HG03342 (cell line): Measurements from ENCODE around the gene RLBP1.

ENCODE experiments used
- ATAC-seq: cut with Tn5 transposase; IDR thresholded peaks from one replicate; pipeline ENCODE4 v1.9.1; 2021; ENCODE audit warnings: mild to moderate bottlenecking, moderate library complexity; ENCODE audit not compliant: unreplicated experiment

The RLBP1 gene

DNA sequence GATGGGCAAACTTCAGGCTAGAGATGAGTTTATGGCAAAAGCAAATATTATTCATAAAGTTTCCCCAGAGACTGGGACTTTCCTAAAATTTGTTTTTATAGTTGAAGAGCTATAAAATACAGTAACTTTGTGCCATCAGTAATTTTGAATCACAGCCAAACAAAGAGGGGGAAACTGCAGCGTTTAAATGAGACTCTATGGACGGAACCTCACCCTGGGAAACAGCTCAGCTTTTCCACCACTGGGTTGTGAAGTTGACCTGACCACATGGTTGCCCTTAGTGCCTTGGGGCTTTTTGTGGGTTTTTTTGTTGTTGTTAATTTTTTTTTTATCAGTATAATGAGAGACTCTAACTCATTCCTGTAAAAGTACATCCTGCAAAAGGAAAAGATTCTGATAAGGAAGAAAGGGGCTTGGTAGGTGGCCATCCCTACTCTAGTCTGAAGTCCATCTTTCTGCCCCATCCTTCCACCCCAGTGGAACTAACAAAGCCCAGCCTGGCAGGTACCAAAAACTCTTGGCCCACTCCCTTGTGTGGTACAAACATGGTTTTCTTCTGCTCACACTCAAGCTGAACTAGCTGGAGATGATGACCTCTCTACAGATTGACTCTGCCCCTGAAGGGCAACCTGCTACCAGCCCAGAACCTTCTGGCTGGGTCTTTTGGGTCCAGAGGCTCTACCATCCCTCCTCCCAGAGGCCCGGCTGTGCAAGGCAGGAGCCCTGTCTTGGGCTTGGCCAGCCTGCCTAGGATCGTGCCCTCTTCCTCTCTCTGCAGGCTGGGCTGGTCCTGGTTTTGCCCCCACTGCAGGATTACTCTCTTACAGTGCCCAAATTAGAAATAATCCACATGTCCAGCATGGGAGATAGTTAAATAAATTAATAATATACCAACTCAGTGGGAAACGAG, 41.2 kb downstream of the RLBP1 start:
- ATAC-seq, result no peak

DNA sequence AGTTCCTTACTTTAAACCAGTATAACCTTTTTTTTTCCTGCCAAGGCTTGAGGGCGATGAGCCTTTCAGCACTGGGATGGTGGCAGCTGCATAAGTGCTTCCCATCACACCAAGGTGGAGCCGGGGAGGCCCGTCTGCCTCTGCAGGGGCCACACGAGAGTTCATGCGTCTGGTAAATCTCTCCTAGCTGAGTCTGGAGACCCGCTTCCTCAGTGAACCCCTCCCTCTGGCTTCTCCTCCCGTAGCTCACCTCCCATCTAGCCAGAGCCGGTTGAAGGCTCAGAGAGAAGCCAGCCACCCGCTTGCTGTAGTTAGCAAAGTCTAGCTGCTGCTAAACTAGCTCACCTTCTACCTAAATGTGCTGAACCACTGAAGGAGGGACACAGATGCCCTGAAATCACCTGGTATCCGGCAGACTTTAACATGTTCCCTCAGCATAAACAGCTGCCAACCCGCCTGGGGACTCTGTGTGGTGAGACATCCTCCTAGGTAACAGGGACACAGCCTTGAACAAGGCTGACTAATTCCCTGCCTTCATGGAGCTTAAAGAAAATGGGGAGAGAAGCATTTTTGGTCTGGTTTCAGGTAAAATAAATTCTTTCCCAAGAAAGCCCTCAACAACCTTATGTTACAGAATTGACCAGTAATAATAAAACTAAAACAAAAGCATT, 42.9 kb downstream of the RLBP1 start:
- ATAC-seq, result no peak

DNA sequence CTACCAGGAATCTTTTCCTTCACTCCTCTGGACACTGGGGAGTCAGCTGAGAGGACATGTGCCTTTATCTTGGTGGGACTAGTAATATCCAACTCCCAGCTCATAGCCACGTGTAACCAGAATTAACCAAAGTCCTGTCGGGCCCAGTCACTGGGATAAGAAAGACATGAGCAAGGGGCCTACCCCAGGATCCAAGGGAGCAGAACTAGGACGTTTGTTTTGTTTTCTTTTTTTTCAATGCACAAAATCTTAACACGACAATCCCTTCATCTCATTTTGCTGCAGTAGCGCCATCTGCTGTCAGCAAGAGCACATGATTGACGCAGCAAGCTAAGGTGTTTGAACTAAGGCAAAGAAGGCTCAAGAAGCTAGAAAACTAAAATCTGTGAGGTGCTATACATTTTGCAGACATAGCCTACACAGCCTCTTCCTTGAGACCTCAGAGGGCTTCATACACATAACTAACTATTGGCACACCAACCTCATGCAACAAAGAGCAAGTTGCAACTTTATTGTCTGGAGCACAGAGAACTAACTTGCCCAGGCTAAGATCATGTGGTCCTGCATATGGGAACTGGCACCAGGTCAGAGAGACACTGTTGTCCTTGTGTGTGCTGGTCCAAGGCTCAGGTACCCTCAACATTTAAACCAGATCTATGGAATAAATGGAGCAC, 43.6 kb downstream of the RLBP1 start:
- no peak for ATAC-seq

DNA sequence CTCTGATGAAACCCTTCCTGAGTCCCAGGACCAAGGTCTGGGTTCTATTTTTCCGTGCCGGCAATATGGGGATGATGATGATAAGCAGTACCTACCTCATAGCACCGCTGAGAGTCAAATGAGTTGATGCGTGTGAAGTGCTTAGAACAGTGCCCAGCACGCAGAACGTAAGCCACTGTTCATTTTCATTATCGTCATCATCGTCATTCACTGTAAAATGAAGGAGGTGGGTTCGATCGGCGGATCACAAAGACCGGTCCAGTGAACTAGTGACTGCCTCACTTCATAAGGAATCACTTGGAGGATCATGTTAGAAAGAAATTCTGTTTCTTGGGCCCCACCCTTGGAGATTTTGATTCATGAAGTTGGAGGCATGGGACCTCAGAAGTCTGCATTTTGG, 44.3 kb downstream of the RLBP1 start:
- no peak for ATAC-seq

DNA sequence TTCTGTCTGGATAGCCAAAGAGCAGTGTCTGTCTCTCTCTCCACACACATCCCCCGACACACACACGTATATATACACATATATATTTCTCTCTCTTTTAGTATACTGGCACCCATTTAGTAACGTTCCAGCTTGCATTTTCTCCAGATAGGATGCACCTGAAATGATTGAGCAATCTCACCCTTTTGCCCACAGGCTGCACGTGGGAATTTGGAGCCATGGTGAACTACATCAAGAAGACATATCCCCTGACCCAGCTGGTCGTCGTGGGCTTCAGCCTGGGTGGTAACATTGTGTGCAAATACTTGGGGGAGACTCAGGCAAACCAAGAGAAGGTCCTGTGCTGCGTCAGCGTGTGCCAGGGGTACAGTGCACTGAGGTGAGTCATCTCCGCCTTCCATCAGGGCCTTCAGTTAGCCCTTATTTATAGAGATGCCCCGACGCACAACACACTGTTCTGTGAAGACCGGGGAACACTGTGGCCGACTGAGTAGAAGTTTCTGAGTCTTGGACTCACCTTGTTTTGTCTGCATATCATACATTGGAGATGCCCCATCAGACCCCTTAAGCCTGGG, 45.7 kb downstream of the RLBP1 start:
- ATAC-seq, result no peak

DNA sequence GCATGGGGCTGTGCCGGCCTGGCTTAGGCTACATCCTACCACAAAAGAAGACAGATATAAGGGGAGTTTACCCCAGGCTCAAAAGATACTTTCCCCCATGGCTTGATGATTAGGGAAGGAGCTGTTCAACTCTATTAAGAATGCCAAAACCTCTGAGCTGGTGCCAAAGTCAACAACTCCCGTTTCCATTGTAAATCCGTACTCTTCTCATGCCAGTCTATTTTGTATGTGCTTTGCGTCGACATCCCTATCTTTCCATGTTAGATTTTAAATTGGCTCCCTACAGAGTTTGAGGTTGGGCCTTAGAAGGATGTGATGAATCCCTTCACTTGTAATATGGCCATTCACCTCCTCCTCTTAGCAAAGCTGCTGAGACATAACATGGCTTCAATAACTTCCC, 46.9 kb downstream of the RLBP1 start:
- no peak for ATAC-seq

DNA sequence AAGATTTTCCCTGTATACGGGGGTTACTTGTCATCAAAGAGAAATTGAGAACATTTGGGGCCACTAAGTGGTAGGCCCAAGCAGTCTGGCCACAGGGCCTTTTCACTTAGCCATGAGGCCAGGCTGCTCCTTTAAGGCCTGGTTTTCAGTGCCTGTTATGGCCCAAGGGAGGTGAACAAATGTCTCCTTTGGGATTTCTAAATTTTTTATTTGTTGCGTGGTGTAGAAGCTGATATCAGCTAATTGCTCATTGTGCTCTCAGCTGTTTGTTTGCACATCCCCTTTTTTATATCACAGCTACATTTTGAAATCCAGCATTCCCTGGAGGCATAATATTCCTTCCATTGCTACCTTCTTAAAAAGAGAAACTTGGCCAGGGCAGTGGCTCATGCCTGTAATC, 48.5 kb downstream of the RLBP1 start:
- ATAC-seq, result no peak

DNA sequence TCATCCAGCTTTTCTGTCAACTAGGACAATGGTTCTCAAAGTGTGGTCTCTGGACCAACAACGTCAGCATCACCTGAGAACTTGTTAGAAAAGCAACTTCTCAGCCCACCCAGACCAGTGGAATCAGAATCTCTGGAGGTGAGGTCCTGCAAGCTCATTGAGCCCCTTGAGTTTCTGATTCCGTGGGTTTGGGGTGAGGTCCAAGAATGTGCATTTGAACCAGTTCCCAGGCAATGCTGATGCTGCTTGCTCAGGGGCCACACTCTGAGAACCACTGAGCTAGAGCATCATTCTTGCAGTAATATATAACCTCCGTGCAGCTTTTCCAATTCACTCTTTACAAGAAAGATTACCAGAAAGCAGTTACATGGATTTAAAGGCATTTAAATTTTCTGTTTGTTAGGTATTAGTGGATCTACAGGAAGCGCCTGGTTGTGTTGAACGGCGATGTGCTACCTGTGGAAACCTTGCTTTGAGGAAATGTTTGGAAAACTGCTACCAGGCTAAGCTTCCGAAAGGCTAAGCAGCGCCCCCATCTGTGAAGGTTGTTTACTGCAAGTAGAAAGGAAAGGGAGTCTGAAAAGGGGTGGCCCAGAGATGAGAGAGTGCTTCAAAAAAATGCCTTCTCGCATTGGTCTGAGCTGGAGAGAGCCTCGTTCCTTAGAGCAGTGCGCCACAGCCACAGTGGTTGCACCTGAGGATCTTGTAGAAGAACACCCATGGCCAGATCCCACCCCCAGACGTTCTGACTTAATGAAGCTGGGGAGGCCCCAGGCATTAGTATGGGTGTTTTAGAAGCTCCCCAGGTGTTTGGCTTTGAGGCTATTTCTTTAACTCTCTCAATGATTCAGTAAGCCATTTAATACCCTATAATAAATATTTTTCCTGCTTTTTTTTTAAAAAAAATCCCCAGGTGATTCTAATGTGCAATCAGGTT, 50.0 kb downstream of the RLBP1 start:
- ATAC-seq, result no peak

DNA sequence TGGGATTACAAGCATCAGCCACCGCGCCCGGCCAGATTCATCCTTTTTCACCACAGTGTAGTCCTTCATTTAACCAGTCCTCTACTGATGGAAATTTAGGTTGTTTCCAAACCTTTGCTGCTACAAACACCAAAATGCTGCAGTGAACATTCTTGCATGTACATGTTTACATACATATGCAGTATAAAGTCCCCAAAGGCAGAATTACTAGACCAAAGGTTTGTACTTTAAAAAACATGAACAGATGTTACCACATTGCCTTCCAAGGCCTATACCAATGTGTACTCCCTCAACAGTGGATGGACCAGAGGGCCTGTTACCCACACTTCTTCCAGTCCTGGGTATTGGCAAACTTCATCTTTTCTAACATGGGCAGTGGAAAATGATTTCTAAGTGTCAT, 51.0 kb downstream of the RLBP1 start:
- no peak for ATAC-seq

DNA sequence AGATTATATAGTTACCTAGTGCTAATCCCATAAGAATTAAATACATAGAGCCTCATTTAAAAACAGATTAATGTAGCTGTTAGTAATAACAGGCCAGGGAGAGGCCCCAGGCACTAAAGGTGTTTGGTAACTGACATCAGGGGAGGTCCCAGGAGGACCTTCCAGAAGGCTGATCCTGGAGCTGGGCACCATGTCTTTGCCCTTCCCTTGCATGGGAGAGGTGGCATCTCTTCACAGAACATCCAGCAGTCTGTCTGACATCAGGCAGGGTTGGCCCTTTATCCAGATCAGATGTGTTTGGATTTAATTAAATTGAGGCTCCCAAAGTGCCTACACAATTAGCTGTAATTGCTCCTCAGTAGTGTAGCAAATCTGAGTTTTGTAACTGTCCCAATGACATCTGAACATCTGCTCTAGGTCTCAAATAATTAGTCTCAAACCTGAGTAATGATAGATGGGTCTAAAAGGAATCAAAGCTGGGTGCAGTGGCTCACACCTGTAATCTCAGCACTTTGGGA, 53.0 kb downstream of the RLBP1 start:
- ATAC-seq, result no peak

DNA sequence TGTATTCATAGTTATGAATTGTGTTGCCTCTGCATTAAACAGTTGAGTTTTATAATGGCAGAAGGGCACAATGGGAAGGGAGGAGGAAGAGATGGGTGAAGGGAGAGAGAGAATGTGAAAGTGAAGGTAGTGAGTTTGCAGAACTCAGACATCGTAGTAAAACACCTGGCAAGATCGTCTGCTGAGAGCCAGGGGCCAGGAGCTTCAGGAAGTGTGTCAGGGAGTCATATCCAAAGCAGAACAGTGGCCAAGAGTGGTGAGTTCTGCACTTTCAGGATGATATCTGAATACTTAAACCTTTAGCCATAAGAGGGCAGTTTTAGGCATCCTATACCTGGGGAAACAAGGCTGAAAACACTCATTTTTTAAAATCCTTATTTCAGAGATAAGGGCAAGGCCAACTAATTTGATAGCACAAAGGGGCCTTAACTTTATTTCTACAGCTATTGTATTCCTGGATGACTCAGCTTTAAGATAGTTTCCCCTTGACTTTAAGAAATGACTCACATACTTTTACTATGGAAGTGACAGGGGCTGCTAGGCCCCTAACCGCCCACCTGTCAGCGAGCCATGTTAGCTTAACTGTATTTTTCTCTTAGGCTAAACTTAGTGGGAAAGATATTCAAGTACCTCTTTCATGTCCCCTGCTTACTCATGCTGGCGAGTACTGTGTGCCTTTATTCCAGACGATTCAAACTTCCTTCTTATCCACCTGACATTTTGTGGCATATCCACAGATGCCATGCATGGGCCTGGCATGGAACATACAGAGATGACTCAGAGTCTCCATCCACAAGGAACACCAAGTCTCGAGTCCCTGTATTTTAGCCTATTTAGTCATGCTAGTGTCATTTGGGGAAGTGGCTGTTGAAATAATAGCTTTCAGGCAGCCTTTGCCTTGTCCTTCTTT, 53.9 kb downstream of the RLBP1 start:
- ATAC-seq, result peak; percentile 86

DNA sequence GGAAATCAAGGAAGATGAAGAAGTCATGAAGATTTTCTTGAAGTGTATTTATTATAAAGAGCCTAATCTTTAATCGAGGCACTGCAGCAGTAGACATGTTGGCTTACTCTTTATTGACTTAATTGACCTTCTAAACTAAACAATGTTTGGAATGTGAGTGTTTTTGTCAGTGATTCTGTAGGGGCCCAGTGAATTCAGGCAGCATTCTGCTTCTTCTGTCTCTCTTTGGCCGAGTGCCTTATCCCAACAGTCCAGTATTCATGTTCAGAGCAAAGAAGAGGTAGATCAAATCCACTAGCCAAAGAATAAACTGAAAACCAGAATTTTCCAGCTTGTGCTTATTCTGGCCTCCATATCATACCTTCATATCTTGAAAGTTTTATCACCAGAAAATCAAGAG, 55.7 kb downstream of the RLBP1 start:
- ATAC-seq, result no peak

DNA sequence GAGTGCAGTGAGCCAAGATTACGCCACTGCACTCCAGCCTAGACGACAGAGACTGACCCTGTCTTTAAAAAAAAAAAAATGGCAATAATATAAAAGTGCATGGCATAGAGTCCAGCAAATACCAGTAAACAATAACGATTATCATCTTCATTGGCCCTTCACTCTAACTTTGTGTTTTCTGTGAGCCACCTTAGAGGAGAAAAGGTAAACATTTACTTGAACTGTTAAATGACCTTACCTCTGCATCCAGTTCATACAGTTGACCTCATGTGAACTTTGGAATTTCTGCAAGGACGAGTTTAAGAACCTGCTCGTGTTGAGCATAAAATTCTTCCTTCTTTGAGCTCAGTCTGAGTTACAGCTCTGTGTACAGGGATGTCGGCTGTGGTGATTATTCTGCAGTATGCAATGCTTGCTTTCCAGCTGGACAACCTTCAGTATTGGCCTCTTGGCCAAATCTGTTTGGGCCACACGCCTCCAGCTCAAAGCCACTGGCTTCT, 56.6 kb downstream of the RLBP1 start:
- ATAC-seq, result no peak

DNA sequence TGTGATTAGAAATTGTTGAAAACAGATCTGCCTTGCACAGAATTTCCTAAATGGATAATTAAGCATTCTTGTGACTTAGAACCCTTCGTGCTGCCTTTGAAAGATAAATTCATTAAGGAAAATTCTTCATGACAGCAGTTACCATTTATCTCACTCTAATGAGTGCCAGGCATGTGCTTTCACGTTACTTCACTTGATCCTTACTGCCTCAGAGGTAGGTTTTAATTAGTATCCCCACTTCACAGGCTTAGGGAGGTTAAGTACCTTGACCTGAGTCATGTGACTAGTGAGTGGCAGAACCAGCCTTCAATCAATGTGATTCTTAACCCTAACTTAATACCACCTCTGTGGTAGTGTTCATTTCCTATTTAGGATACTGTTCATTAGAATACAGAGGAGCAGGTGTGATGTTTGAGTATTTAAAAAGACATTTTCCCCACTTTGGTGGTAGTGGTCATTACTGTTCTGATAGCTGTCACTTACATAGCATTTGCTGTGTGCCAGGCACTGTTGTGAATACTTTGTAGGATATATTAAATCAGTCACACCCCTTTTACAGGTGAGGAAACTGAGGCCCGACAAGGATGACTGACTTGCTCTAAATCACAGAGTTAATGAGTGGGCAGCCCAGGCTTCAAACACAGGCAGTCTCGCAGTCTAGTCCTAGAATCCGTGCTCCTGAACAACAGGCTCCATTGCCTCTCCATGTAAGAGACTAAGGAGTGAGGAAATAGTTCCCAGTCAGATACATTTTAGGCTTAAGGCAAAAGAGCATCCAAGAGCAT, 57.9 kb downstream of the RLBP1 start:
- no peak for ATAC-seq

DNA sequence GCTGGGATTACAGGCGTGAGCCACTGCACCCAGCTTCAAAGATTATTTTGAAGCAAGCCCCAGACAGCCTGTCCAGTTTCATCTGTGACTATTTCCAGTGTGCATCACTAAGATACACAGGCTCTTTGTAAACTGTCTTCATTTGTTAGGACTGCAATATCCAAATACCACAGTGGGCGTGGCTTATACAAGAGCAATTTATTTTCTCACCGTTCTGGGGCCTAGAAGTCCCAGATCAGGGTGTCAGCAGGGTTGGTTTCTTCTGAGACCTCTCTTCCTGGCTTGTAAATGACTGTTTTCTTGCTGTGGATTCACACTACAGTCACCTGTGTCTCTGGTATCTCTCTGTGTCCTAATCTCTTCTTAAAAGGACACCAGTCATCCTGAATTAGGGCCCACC, 59.7 kb downstream of the RLBP1 start:
- no peak for ATAC-seq
